GM10266 (cell line): Measurements from ENCODE around the gene RCC1.
"Not testable (repeated sequence)": the region's sequence is repeated elsewhere in the genome, so short reads cannot be mapped to it uniquely, and the experiment has no call there.

Experiments used
- DNase-seq: peaks from one replicate; pipeline ENCODE4 v3.0.0; 2012; ENCODE audit errors: extremely low spot score
- CTCF ChIP-seq: IDR thresholded peaks from 2 replicates; pipeline ENCODE4 v1.5.1; 2012; ENCODE audit warnings: mild to moderate bottlenecking, low read depth; ENCODE audit not compliant: control insufficient read depth, insufficient read depth; ENCODE audit errors: missing control alignments

The RCC1 gene

GRCh38 chr1:28577738-28578536 is 72.1 kb downstream of the RCC1 start:
- no peak for DNase-seq
- no peak for TF ChIP-seq CTCF

- DNase-seq, result no peak
- no peak for TF ChIP-seq CTCF
Measured at GRCh38 chr1:28578696-28579218, 72.9 kb downstream of the RCC1 start.

- no peak for TF ChIP-seq CTCF
- no peak for DNase-seq
Measured at GRCh38 chr1:28579401-28579800, 73.6 kb downstream of the RCC1 start.

GRCh38 chr1:28580722-28581530 is 75.1 kb downstream of the RCC1 start:
- peak; percentile 63 for DNase-seq
- TF ChIP-seq CTCF, result peak; percentile 39

GRCh38 chr1:28581531-28582247 is 75.8 kb downstream of the RCC1 start:
- peak; percentile 95 for DNase-seq
- TF ChIP-seq CTCF, result peak; percentile 1

- DNase-seq, result no peak
- TF ChIP-seq CTCF, result no peak
Measured at GRCh38 chr1:28582248-28582615, 76.4 kb downstream of the RCC1 start.

GRCh38 chr1:28586585-28587391 is 80.9 kb downstream of the RCC1 start:
- DNase-seq, result not testable (repeated sequence)
